Hematopoietic multipotent progenitor cell treated with erythropoietin and hydrocortisone succinate and interleukin-3 and kit ligand, for 8 days (in vitro differentiated cells): Measurements from ENCODE around the gene ARFGAP3.

Source experiments
- DNase-seq: peaks from one replicate; pipeline ENCODE4 v3.0.0-alpha.2; 2015

Gene ARFGAP3

DNA sequence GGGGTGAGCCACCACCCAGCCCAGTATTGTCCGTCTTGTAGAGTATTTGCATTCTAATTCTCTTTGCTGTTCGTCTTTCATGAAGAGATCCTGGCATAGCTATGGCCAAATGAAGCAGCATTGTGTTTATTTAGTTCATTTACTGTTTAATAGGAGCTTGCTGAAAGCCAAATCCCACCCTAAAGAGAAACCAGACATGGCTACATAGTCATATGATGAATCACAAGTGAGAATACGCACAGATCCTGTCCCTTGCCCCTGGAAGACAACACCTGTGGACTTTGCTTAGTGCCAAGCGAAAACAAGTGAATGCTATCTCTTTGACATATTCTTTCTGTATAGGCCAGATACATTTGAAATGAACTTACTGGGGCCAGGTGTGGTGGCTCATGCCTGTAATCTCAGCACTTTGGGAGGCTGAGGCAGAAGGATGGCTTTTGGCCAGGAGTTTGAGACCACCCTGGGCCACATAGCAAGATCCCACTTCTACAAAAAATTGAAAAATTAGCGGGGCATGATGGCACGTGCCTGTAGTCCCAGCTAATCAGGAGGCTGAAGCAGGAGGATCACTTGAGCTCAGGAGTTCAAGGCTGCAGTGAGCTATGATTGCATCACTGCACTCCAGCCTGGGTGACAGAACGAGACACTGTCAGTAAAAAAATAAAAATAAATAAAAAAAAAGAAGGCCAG is 5.1 kb upstream of the ARFGAP3 start:
- no peak for DNase-seq

DNA sequence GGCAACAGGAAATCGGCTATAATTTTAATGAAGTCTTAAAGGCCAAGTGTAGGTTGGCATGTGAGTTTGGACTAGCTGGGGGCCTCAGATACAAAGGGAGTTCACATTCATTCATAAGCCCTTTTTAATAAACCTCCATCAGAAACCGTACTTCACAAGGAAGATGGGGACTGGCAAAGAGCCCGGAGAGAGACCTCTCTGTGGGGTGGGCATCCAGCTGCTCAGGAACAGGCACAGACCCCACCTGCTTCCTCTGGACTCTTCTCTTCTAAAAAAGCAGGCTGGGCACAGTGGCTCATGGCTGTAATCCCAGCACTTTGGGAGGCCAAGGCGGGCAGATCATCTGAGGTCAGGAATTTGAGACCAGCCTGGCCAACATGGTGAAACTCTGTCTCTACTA is 3.9 kb upstream of the ARFGAP3 start:
- DNase-seq, result no peak

GRCh38 chr22:42857845-42858481 is 890 bp upstream of the ARFGAP3 start:
- DNase-seq, result peak; percentile 15

DNA sequence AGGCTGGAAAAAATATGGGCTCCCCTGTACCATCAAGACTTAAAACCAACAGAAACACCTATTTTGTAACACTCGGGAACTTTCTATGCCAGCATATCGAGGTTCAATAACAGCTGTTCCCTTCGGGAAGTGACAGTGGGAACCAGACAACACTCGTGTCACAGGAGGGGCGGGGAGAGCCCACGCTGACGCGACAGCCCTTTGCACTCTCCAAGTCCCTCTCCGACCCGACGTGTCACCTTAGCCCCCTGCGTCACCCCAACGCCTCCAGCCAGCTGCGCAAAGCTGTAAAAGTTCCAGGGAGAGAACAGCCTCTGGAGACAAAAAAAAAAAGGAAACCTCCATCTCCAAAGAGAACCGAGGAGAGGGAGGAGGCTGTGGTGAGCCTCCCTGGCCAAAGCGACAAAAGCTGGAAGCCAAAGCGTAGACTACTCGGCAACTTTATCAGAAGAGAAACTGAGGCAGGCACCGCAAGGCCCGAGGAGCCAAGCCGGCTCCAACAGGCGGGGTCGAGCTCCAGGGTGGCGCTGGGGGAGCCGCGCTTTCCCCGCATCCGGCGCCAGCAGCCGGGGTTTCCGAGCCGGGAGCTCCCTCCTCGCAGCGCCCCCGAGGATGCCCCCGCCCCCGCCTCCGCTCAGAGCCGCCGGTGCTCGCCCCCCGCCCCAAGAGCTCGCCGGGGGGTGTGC is 751 bp downstream of the ARFGAP3 start:
- peak; percentile 34 for DNase-seq

DNA sequence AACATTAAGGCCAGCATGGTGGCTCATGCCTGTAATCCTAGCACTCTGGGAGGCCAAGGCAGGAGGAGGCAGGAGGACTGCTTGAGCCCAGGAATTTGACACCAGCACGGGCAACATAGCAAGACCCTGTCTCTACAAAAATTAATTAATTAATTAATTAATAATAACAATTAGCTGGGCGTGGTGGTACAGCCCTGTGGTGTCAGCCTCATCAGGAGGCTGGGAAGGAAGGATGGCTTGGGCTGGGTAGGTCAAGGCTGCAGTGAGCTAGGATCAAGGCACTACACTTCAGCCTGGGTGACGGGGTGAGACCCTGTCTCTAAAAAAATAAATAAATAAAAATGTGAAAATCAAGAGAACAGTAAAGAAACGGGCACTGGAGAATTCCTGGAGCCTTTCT is 1.4 kb downstream of the ARFGAP3 start:
- DNase-seq, result no peak

- DNase-seq, result no peak
Measured at GRCh38 chr22:42855211-42855610, 1.9 kb downstream of the ARFGAP3 start.

DNA sequence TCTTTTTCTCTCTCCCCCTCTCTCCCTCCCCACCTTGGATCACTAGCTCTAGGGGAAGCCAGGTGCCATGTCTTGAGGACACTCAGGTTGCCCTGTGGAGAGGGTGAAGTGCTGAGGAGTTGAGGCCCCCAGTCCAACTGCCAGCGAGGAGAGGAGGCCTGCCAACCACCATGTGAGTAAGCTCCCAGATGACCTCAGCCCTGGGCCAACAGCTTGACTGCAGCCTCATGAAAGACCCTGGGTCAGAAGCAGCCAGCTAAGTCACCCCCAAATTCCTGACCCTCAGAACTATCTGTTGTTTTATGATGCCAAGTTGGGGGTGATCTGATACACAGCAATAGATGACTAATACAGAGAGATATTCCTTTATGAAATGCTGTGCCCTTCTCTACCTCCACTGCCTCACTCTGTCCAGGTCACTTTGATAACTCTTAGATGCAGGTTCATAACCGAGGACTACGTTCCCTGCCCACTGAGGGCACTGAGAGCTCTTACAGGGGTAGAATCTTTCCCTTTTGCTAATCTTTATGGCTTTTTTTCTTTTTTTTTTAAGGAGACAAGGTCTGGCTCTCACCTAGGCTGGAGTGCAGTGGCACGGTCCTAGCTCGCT is 8.0 kb downstream of the ARFGAP3 start:
- DNase-seq, result no peak

- no peak for DNase-seq
Measured at GRCh38 chr22:42847110-42847509, 10.0 kb downstream of the ARFGAP3 start.

GRCh38 chr22:42844756-42845155 is 12.3 kb downstream of the ARFGAP3 start:
- no peak for DNase-seq

GRCh38 chr22:42842658-42843370 is 14.3 kb downstream of the ARFGAP3 start:
- DNase-seq, result no peak

DNA sequence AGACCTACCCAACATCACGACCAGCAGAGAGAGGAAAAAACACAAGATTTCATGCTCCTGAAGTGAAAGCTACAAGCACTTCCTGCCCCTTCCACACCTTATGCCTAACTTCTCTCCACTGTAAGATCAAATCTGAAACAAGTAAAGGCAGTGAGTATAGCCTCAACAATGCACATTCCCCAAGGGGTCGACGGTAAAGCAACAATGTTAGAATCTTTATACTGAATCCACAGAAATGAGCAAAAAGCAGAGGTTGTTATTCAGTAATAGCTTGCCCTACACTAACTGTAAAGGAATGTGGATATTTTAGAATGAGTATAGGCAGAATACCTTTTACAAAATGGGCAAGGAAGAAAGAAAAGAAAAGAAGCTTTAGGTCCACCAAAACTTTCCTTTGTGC is 15.6 kb downstream of the ARFGAP3 start:
- DNase-seq, result no peak

DNA sequence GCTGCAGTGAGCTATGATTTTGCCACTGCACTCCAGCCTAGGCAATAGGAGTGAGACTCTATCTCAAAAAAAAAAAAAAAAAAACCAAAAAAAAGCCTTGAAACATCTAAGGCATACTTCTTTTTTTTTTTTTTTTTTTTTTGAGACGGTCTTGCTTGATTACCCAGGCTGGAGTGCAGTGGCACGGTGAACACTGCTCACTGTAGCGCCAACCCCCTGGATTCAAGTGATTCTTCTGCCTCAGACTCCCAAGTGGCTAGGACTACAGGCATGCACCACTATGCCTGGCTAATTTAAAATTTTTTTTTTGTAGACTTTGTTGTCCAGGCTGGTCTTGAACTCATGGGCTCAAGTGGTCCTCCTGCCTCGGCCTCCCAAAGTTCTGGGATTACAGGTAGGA is 19.5 kb downstream of the ARFGAP3 start:
- no peak for DNase-seq

DNA sequence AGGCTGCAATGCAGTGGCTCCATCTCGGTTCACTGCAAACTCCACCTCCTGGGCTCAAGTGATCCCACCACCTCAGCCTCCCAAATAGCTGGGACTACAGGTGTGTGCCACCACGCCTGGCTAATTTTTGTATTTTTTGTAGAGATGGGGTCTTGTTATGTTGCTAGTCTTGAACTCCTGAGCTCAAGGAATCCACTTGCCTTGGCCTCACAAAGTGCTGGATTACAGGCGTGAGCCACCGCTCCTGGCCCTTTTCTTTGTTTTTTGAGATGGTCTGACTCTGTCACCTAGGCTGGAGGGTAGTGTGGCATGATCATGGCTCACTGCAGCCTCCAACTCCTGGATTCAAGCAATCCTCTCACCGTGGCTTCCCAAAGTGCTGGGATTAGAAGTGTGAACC is 21.0 kb downstream of the ARFGAP3 start:
- DNase-seq, result no peak

DNA sequence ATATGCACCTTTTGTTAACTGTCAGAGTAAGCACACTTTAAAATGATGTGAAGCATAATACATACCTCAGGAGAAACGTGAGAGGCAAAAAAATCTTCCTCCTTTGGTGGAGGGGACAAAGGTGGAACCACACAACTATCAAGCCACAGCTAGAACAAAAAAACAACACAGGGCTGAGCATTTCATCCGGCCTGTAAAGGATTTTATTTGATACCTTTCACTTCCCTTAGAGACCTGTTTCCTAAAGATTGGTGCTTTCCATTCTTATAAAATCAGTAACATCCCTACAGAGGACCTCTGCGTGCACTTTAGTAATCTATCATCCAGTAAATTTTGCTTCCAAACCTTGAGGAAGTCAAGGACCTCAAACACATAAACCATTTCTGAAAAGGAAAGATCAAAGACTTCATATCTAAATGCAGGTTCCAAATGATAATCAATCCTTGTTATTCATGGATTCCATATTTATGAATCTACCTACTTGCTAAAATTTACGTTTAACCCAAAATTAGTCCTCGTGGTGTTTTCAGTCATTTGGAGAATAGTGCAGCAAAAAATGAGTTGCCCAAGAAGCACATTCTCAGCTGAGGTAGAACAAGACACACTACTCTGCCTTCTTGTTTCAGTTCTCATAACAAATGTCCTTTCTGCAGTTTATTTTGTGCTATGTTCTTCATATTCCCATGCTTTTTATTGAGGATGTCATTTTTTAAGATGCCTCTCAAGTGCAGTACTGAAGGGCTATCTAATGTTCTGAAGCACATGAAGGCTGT is 22.7 kb downstream of the ARFGAP3 start:
- no peak for DNase-seq

DNA sequence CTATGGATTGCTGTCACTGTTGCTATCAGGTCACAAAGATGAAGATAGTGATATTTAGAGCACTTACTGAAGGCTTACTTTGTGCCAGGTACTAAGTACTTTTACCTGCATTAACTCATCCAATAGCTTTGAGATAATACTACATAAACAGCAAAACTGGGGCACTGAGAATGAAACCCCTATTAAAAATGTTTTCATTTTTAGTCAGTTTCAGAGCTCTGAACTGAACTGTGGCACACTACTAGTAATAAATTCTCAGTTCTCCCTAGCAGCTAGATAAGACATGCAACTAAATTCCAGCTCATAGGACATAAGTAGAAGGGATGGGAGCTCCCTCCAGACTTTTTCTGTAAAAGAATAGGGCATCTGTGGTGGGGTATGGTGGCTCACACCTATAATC is 24.0 kb downstream of the ARFGAP3 start:
- DNase-seq, result no peak

DNA sequence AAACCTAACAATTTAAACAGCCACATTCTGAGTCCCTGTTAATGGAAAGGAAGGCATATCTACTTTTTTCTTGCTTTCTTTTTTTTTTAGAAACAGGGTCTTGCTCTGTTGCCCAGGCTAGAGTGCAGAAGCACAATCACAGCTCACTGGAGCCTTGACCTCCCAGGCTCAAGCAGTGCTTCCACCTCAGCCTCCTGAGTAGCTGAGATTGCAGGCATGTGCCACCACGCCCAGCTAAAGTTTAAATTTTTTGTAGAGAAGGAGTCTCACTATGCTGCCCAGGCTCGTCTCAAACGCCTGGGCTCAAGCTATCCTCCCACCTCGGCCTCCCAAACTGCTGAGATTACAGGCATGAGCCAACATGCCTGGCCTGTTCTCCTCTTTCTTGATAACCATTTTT is 25.4 kb downstream of the ARFGAP3 start:
- no peak for DNase-seq

- DNase-seq, result no peak
Measured at GRCh38 chr22:42830161-42830560, 26.9 kb downstream of the ARFGAP3 start.

DNA sequence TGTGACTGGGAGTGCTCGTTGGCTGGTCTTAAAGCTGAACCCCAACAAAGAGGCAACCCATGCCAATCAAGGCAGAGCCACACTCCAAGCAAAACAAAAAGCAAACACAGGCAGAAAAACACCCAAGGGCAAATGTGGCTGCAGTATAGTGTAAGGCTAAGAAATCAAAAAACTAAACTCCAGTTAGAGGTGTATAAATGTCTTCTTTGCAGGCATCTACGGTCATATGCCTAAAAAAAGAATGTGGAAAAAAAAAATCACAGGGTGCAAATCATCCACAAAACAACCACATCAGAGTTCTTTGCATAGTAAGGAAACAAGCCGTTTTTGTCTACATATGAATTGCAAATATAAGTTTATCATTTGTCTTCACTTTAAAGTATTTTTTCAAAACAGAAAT is 27.8 kb downstream of the ARFGAP3 start:
- DNase-seq, result no peak

- DNase-seq, result no peak
Measured at GRCh38 chr22:42825796-42826195, 31.3 kb downstream of the ARFGAP3 start.

DNA sequence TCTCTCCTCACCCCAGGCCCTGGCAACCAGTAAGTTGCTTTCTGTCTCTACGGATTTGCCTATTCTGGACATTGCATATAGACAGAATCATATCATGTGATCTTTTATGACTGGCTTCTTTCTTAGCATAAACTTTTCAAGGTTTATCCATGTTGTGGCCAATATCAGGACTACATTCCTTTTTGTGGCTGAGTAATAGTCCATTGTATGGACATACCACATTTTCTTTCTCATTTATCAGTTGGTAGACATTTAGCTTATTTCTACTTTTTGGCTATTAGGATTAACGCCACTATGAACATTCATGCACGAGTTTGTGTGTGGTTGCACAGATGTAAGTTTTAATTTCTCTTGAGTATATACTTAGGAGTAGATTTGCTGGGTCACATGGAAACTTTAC is 35.7 kb downstream of the ARFGAP3 start:
- no peak for DNase-seq

DNA sequence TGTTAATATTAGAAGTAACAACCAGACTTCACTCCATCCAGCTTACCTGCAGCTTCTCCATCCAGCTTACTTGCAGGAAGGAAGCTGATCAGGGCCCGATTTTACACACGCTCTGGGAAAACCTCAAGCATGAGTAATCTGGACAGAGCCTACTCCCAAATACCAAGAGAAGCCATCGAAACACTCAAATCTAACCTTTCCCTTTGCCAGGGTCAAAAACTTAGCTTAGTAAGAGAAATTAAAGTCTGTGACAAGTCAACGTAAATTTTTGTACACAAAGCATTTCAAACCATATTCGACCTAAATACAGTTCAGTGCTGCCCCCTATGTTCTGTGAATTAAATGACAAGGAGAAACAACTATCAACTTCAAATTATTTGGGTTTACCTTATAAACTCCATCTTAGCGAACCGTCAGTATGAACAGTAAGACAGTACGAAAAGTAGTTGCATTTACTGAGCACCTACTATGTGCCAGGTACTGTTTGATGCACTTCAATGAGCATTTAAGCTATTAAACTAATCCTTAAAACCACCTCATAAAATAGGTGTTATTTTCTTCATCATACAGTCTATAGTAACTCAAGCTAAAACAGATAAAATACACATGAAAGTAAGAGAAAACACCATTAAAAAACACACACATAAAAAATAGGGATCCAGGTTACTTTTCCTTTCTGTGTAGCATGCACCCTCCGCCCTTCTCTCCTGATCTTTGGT is 36.9 kb downstream of the ARFGAP3 start:
- DNase-seq, result peak; percentile 69
